CD14-positive monocyte (primary cell): ENCODE data around the gene PSORS1C1. TPM values are rescaled to one million over a fixed set of nuclear protein-coding genes. Genes with fewer than 3 reads are reported as not detected.
A peak's percentile ranks its signal among the peaks of the same experiment; 100 is the strongest.

Experiments
- DNase-seq, 3 donors: peaks; one replicate each; pipeline ENCODE4 v3.0.0-alpha.2; 2011 to 2022
- H2AFZ ChIP-seq: 2 replicates; pipeline ENCODE4 v1.6.0; 2012; ENCODE audit warnings: mild to moderate bottlenecking, low read depth, low read length, inconsistent platforms; ENCODE audit not compliant: insufficient read depth, poor library complexity, severe bottlenecking
- H3K27ac ChIP-seq, 2 donors: 1 replicate in 1 of 2; 2 replicates in 1 of 2; pipeline ENCODE4 v1.5.1; 2012 to 2013; ENCODE audit warnings: low read length in 2 of 2, control low read depth in 1 of 2, inconsistent platforms in 1 of 2, low read depth in 1 of 2, mild to moderate bottlenecking in 1 of 2
- H3K27me3 ChIP-seq, 2 donors: one replicate each; pipeline versions ENCODE4 v1.6.0 to v1.6.1; 2011 to 2013; ENCODE audit warnings: low read length in 2 of 2; ENCODE audit not compliant: control insufficient read depth in 2 of 2, insufficient read depth in 2 of 2
- H3K36me3 ChIP-seq, 2 donors: replicated peaks in 1 of 2; 1 replicate in 1 of 2; 2 replicates in 1 of 2; pipeline versions ENCODE4 v1.5.1 to v1.6.1; 2012 to 2013; ENCODE audit warnings: low read length in 2 of 2, control low read depth in 1 of 2, inconsistent platforms in 1 of 2, mild to moderate bottlenecking in 1 of 2; ENCODE audit not compliant: insufficient read depth in 2 of 2, control insufficient read depth in 1 of 2
- H3K4me1 ChIP-seq, 2 donors: 1 replicate in 1 of 2; 2 replicates in 1 of 2; pipeline versions ENCODE4 v1.5.1 to v1.6.1; 2012 to 2013; ENCODE audit warnings: low read length in 2 of 2, control low read depth in 1 of 2, inconsistent platforms in 1 of 2, mild to moderate bottlenecking in 1 of 2, moderate library complexity in 1 of 2; ENCODE audit not compliant: insufficient read depth in 2 of 2, control insufficient read depth in 1 of 2
- H3K4me2 ChIP-seq: replicated peaks from 2 replicates; pipeline ENCODE3; 2012; ENCODE audit warnings: low read length, moderate library complexity, mild to moderate bottlenecking; ENCODE audit not compliant: poor library complexity, severe bottlenecking; ENCODE audit errors: extremely low read depth
- H3K4me3 ChIP-seq, 3 experiments: fragments of 200-600 bp in 1 of 3; sonication (generic) in 1 of 3; replicated peaks in 1 of 3; 1 replicate in 2 of 3; 2 replicates in 1 of 3; pipeline ENCODE4 v1.5.1; 2011 to 2013; ENCODE audit warnings: low read length in 3 of 3, mild to moderate bottlenecking in 3 of 3, control low read depth in 2 of 3, low read depth in 2 of 3, inconsistent platforms in 1 of 3, moderate library complexity in 1 of 3
- H3K79me2 ChIP-seq: 2 replicates; pipeline ENCODE4 v1.6.0; 2012; ENCODE audit warnings: mild to moderate bottlenecking, control low read depth, inconsistent platforms, low read length, moderate library complexity; ENCODE audit not compliant: insufficient read depth
- H3K9ac ChIP-seq: 2 replicates; pipeline ENCODE4 v1.6.0; 2017; ENCODE audit warnings: low read length, mild to moderate bottlenecking; ENCODE audit not compliant: insufficient read depth, poor library complexity, severe bottlenecking
- H3K9me3 ChIP-seq, 2 donors: replicated peaks in 1 of 2; 1 replicate in 1 of 2; 2 replicates in 1 of 2; pipeline versions ENCODE4 v1.5.1 to v1.6.1; 2012 to 2013; ENCODE audit warnings: low read length in 2 of 2, control low read depth in 1 of 2; ENCODE audit not compliant: control insufficient read depth in 1 of 2, insufficient read depth in 1 of 2
- H4K20me1 ChIP-seq: 2 replicates; pipeline ENCODE4 v1.6.0; 2012; ENCODE audit warnings: mild to moderate bottlenecking, low read length, control low read depth, moderate library complexity; ENCODE audit not compliant: insufficient read depth
- H3K27ac Mint-ChIP-seq, 7 donors: one replicate each; pipeline ENCODE4 v1.8.0; 2020; ENCODE audit warnings: mild to moderate bottlenecking in 7 of 7, mixed read lengths in 7 of 7, moderate library complexity in 6 of 7, inconsistent platforms in 2 of 7
- H3K27me3 Mint-ChIP-seq, 3 donors: one replicate each; pipeline ENCODE4 v1.8.0; 2021 to 2022; ENCODE audit warnings: low read depth in 3 of 3, mild to moderate bottlenecking in 3 of 3, mixed read lengths in 3 of 3, moderate library complexity in 3 of 3, inconsistent platforms in 1 of 3
- H3K36me3 Mint-ChIP-seq, 2 donors: one replicate each; pipeline ENCODE4 v1.8.0; 2020; ENCODE audit warnings: mixed read lengths in 2 of 2, inconsistent platforms in 1 of 2, mild to moderate bottlenecking in 1 of 2
- H3K4me1 Mint-ChIP-seq: one replicate; pipeline ENCODE4 v1.8.0; 2020; ENCODE audit warnings: mild to moderate bottlenecking, mixed read lengths
- H3K4me3 Mint-ChIP-seq, 2 donors: one replicate each; pipeline ENCODE4 v1.8.0; 2020; ENCODE audit warnings: mild to moderate bottlenecking in 2 of 2, mixed read lengths in 2 of 2, moderate library complexity in 1 of 2
- H3K9me3 Mint-ChIP-seq, 7 donors: one replicate each; pipeline ENCODE4 v1.8.0; 2020 to 2022; ENCODE audit warnings: mixed read lengths in 7 of 7, mild to moderate bottlenecking in 6 of 7, moderate library complexity in 6 of 7, inconsistent platforms in 2 of 7
- WGBS: methylation state at CpG from one replicate; pipeline ENCODE4 v1.1.5; 2013; ENCODE audit warnings: missing lambda C conversion rate; ENCODE audit not compliant: insufficient coverage; 5-methylcytosine and 5-hydroxymethylcytosine counted together
- intact Hi-C, 2 donors: fragments of 100-400 bp; cut with micrococcal nuclease; formaldehyde crosslinking; loops; one replicate each; pipeline versions ENCODE4 v1.15.0 to v1.15.1; 2023
- polyA plus RNA-seq, 3 donors: library from polyadenylated mRNA; depleted of rRNA in 1 of 3; unstranded in 2 of 3; stranded (reverse) in 1 of 3; fragments of 300-500 nt in 2 of 3; fragments of >200 nt in 1 of 3; fragmentation: Illumina TruSeq in 2 of 3; gene quantifications; 1 replicate in 2 of 3; 2 replicates in 1 of 3; pipeline ENCODE4 v1.2.3, GENCODE V29; 2012 to 2021
- TF ChIP-seq, protein P1 (sequence below): fragments of 200-600 bp; IDR thresholded peaks from one replicate; pipeline ENCODE4 v1.8.0; 2022; ENCODE audit warnings: antibody characterized with exemption, mild to moderate bottlenecking

The PSORS1C1 gene
- polyA plus RNA-seq, 3 donors = not detected

- H3K4me2 ChIP-seq = no peak overlapping the region
- H3K36me3 ChIP-seq = no peaks in the 10 kb centered on the region
- H3K9me3 ChIP-seq = no peaks in the 10 kb centered on the region
- H3K4me1 Mint-ChIP-seq = peaks cover 8% of the 10 kb centered on the region
- H3K9ac ChIP-seq = no peak overlapping the region
- no peaks in the 10 kb centered on the region for H3K4me1 ChIP-seq
- no peak for DNase-seq
- 100% methylated on average over 2 of the region's 2 CpGs for WGBS
- intact Hi-C loops = no loop called here
- H3K4me3 ChIP-seq = no peak overlapping the region
- no peaks in the 10 kb centered on the region for H4K20me1 ChIP-seq
- H3K27me3 ChIP-seq = no peaks in the 10 kb centered on the region
- no peaks in the 10 kb centered on the region for H3K79me2 ChIP-seq
- H3K27ac Mint-ChIP-seq = no peak overlapping the region
- peaks cover 0 to 7% (median 2%) of the 10 kb centered on the region in 3 donors for H3K27me3 Mint-ChIP-seq
- H3K36me3 Mint-ChIP-seq = no peaks in the 10 kb centered on the region
- no peak overlapping the region for H3K27ac ChIP-seq
- no peak overlapping the region for H3K4me3 Mint-ChIP-seq
- H2AFZ ChIP-seq = no peak overlapping the region
- no peaks in the 10 kb centered on the region for H3K9me3 Mint-ChIP-seq
- TF ChIP-seq, protein P1, sequence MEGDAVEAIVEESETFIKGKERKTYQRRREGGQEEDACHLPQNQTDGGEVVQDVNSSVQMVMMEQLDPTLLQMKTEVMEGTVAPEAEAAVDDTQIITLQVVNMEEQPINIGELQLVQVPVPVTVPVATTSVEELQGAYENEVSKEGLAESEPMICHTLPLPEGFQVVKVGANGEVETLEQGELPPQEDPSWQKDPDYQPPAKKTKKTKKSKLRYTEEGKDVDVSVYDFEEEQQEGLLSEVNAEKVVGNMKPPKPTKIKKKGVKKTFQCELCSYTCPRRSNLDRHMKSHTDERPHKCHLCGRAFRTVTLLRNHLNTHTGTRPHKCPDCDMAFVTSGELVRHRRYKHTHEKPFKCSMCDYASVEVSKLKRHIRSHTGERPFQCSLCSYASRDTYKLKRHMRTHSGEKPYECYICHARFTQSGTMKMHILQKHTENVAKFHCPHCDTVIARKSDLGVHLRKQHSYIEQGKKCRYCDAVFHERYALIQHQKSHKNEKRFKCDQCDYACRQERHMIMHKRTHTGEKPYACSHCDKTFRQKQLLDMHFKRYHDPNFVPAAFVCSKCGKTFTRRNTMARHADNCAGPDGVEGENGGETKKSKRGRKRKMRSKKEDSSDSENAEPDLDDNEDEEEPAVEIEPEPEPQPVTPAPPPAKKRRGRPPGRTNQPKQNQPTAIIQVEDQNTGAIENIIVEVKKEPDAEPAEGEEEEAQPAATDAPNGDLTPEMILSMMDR = no peak
These were observed 11.5 kb upstream of the PSORS1C1 start for GRCh38 chr6:31103136-31103535.

- no peaks in the 10 kb centered on the region for H3K9me3 Mint-ChIP-seq
- peak overlapping the region in 1 of 7 donors; percentile 33 for H3K27ac Mint-ChIP-seq
- no peaks in the 10 kb centered on the region for H3K36me3 Mint-ChIP-seq
- DNase-seq = no peak
- H3K4me3 Mint-ChIP-seq = no peak overlapping the region
- Histone ChIP-seq H4K20me1 (no peaks in the 10 kb centered on the region), H3K4me3 (no peak overlapping the region), H3K9me3 (no peaks in the 10 kb centered on the region), H3K79me2 (no peaks in the 10 kb centered on the region), H3K4me2 (no peak overlapping the region), H3K36me3 (no peaks in the 10 kb centered on the region), H2AFZ (no peak overlapping the region), H3K4me1 (peaks cover 11 to 13% of the 10 kb centered on the region in 2 donors), H3K9ac (no peak overlapping the region), H3K27me3 (peaks cover 0 to 3% of the 10 kb centered on the region in 2 donors), H3K27ac (no peak overlapping the region)
- WGBS = 100% methylated on average over 1 of the region's 4 CpGs
- peaks cover 8 to 14% (median 10%) of the 10 kb centered on the region in 3 donors for H3K27me3 Mint-ChIP-seq
- peaks cover 24% of the 10 kb centered on the region for H3K4me1 Mint-ChIP-seq
- TF ChIP-seq, protein P1 = no peak
- intact Hi-C loops = no loop called here
These were observed 7.5 kb upstream of the PSORS1C1 start for GRCh38 chr6:31107052-31107451.
